Tibial artery (tissue), 4 donors: Measurements from ENCODE around the gene MXD4.

Source experiments
- DNase-seq, 2 donors: peaks; one replicate each; pipeline ENCODE4 v3.0.0-alpha.2; 2019
- H3K27ac ChIP-seq, 2 donors: fragments of 200-600 bp; sonication (generic) in 1 of 2; 1 replicate in 1 of 2; 2 replicates in 1 of 2; pipeline ENCODE4 v1.5.1; 2018 to 2019; ENCODE audit warnings: mild to moderate bottlenecking in 1 of 2
- H3K27me3 ChIP-seq, 2 donors: fragments of 200-600 bp; sonication (generic) in 1 of 2; one replicate each; pipeline versions ENCODE4 v1.5.1 to v1.6.0; 2016 to 2019
- H3K36me3 ChIP-seq, 3 donors: fragments of 200-600 bp; sonication (generic) in 2 of 3; one replicate each; pipeline ENCODE4 v1.5.1; 2016 to 2019; ENCODE audit warnings: mild to moderate bottlenecking in 2 of 3
- H3K4me1 ChIP-seq, 4 donors: fragments of 200-600 bp; sonication (generic) in 2 of 4; 1 replicate in 3 of 4; 2 replicates in 1 of 4; pipeline ENCODE4 v1.5.1; 2016 to 2019
- H3K4me3 ChIP-seq, 2 donors: fragments of 200-600 bp; sonication (generic) in 1 of 2; 1 replicate in 1 of 2; 2 replicates in 1 of 2; pipeline ENCODE4 v1.5.1; 2018 to 2019; ENCODE audit warnings: mild to moderate bottlenecking in 2 of 2
- H3K9me3 ChIP-seq, 3 donors: fragments of 200-600 bp; sonication (generic) in 1 of 3; one replicate each; pipeline ENCODE4 v1.5.1; 2016 to 2019
- CTCF ChIP-seq, 2 experiments: fragments of 200-600 bp in 1 of 2; fragments of 450-650 bp in 1 of 2; IDR thresholded peaks; one replicate each; pipeline ENCODE4 v1.5.1; 2017 to 2019; ENCODE audit warnings: antibody characterized with exemption in 2 of 2, mild to moderate bottlenecking in 1 of 2, moderate library complexity in 1 of 2
- intact Hi-C: fragments of 100-400 bp; cut with DNase I; formaldehyde crosslinking; loops from one replicate; pipeline ENCODE4 v1.15.0; 2023; ENCODE audit warnings: low total_unique reads

Gene MXD4

GRCh38 chr4:2251795-2252529 is 9.9 kb downstream of the MXD4 start:
- peaks cover 0 to 34% (median 27%) of the 10 kb centered on the region in 4 donors for H3K4me1 ChIP-seq
- intact Hi-C loops: no loop called here
- no peak overlapping the region for H3K27ac ChIP-seq
- no peak overlapping the region for H3K4me3 ChIP-seq
- peaks cover 49 to 83% (median 75%) of the 10 kb centered on the region in 3 donors for H3K36me3 ChIP-seq
- H3K27me3 ChIP-seq: no peaks in the 10 kb centered on the region
- no peak for TF ChIP-seq CTCF (IDR thresholded peaks at IDR 0.05)
- no peaks in the 10 kb centered on the region for H3K9me3 ChIP-seq
- peak in 1 of 2 donors; percentile 11 for DNase-seq

- no peaks in the 10 kb centered on the region for H3K9me3 ChIP-seq
- no peak for TF ChIP-seq CTCF (IDR thresholded peaks at IDR 0.05)
- peaks cover 0 to 33% (median 20%) of the 10 kb centered on the region in 4 donors for H3K4me1 ChIP-seq
- no peak overlapping the region for H3K27ac ChIP-seq
- H3K27me3 ChIP-seq: no peaks in the 10 kb centered on the region
- H3K4me3 ChIP-seq: no peak overlapping the region
- intact Hi-C loops: no loop called here
- H3K36me3 ChIP-seq: peaks cover 49 to 87% (median 81%) of the 10 kb centered on the region in 3 donors
- peak in 1 of 2 donors; percentile 18 for DNase-seq
Measured at GRCh38 chr4:2251073-2251794, 10.7 kb downstream of the MXD4 start.

- TF ChIP-seq CTCF (IDR thresholded peaks at IDR 0.05): no peak
- Histone ChIP-seq H3K27me3 (no peaks in the 10 kb centered on the region), H3K27ac (no peak overlapping the region), H3K36me3 (peaks cover 49 to 87% (median 81%) of the 10 kb centered on the region in 3 donors), H3K4me1 (peaks cover 0 to 33% (median 13%) of the 10 kb centered on the region in 4 donors), H3K4me3 (no peak overlapping the region), H3K9me3 (no peaks in the 10 kb centered on the region)
- intact Hi-C loops: no loop called here
- DNase-seq: no peak
Measured at GRCh38 chr4:2250357-2251072, 11.4 kb downstream of the MXD4 start.

GRCh38 chr4:2249526-2250356 is 12.2 kb downstream of the MXD4 start:
- no peak overlapping the region for H3K4me3 ChIP-seq
- intact Hi-C loops: no loop called here
- no peak for TF ChIP-seq CTCF (IDR thresholded peaks at IDR 0.05)
- H3K36me3 ChIP-seq: peaks cover 49 to 81% (median 79%) of the 10 kb centered on the region in 3 donors
- no peak overlapping the region for H3K27ac ChIP-seq
- peak in 1 of 2 donors; percentile 8 for DNase-seq
- H3K9me3 ChIP-seq: no peaks in the 10 kb centered on the region
- no peaks in the 10 kb centered on the region for H3K27me3 ChIP-seq
- peaks cover 0 to 33% (median 6%) of the 10 kb centered on the region in 4 donors for H3K4me1 ChIP-seq

- intact Hi-C loops: no loop called here
- Histone ChIP-seq H3K9me3 (no peaks in the 10 kb centered on the region), H3K27me3 (no peaks in the 10 kb centered on the region), H3K36me3 (peaks cover 43 to 75% (median 72%) of the 10 kb centered on the region in 3 donors), H3K4me1 (peaks cover 0 to 38% (median 12%) of the 10 kb centered on the region in 4 donors), H3K4me3 (no peak overlapping the region), H3K27ac (no peak overlapping the region)
- no peak for TF ChIP-seq CTCF (IDR thresholded peaks at IDR 0.05)
- peak in 1 of 2 donors; percentile 17 for DNase-seq
Measured at GRCh38 chr4:2248821-2249261, 13.1 kb downstream of the MXD4 start.
